GM23338 (cell line): ENCODE results near the gene PLD1.

ENCODE experiments used
- CREB1 ChIP-seq: fragments of 250-450 bp; sonication (Bioruptor Pico); IDR thresholded peaks from 2 replicates; pipeline ENCODE4 v1.5.0; 2020; ENCODE audit warnings: low read depth, mild to moderate bottlenecking, moderate library complexity
- CTCF ChIP-seq, 2 experiments: fragments of 200-600 bp in 1 of 2; sonication (generic) in 1 of 2; conservative IDR thresholded peaks; 2 replicates each; pipeline versions ENCODE4 v1.5.1 to v1.6.1; 2016 to 2017; ENCODE audit warnings: antibody characterized with exemption in 2 of 2, low read depth in 2 of 2, mild to moderate bottlenecking in 2 of 2, moderate library complexity in 1 of 2
- ETS1 ChIP-seq: IDR thresholded peaks from 2 replicates; pipeline ENCODE4 v1.6.1; 2016; ENCODE audit warnings: antibody characterized with exemption
- EZH2 ChIP-seq: fragments of 200-600 bp; sonication (generic); IDR thresholded peaks from one replicate; pipeline ENCODE4 v1.8.0; 2017; ENCODE audit warnings: antibody characterized with exemption, mild to moderate bottlenecking, low read depth; ENCODE audit not compliant: unreplicated experiment
- EZH2phosphoT487 ChIP-seq: fragments of 200-600 bp; sonication (generic); IDR thresholded peaks from one replicate; pipeline ENCODE4 v1.8.1; 2018; ENCODE audit warnings: antibody characterized with exemption; ENCODE audit not compliant: unreplicated experiment
- JUNB ChIP-seq: IDR thresholded peaks from one replicate; pipeline ENCODE4 v1.6.1; 2016; ENCODE audit warnings: antibody characterized with exemption; ENCODE audit not compliant: unreplicated experiment
- NANOG ChIP-seq: IDR thresholded peaks from 2 replicates; pipeline ENCODE4 v1.6.1; 2016; ENCODE audit warnings: antibody characterized with exemption, borderline replicate concordance
- POLR2AphosphoS5 ChIP-seq: IDR thresholded peaks from 2 replicates; pipeline ENCODE4 v1.6.1; 2016; ENCODE audit warnings: antibody characterized with exemption, low read depth
- REST ChIP-seq: IDR thresholded peaks from one replicate; pipeline ENCODE4 v1.6.1; 2018; ENCODE audit warnings: antibody characterized with exemption; ENCODE audit not compliant: unreplicated experiment
- STAT1 ChIP-seq: IDR thresholded peaks from one replicate; pipeline ENCODE4 v1.6.1; 2016; ENCODE audit warnings: antibody characterized with exemption; ENCODE audit not compliant: unreplicated experiment
- ZNF114 ChIP-seq: fragments of 250-450 bp; sonication (Bioruptor Pico); IDR thresholded peaks from 2 replicates; pipeline ENCODE4 v1.5.0; 2020; ENCODE audit warnings: mild to moderate bottlenecking, moderate library complexity
- ZNF331 ChIP-seq: fragments of 250-450 bp; sonication (Bioruptor Pico); IDR thresholded peaks from 2 replicates; pipeline ENCODE4 v1.5.0; 2020; ENCODE audit warnings: low read depth, mild to moderate bottlenecking, moderate library complexity
- ZNF462 ChIP-seq: fragments of 250-450 bp; sonication (Bioruptor Pico); IDR thresholded peaks from 2 replicates; pipeline ENCODE4 v1.5.0; 2020; ENCODE audit warnings: mild to moderate bottlenecking, moderate library complexity

- TF ChIP-seq EZH2phosphoT487 (no peak), JUNB (no peak), POLR2AphosphoS5 (no peak), ZNF331 (CRISPR knock-in tag) (no peak), CTCF (conservative IDR thresholded peaks at IDR 0.05; ENCODE audit: low read depth in 2 of 2) (no peak), REST (no peak), ZNF114 (CRISPR knock-in tag) (no peak), EZH2 (no peak), CREB1 (CRISPR knock-in tag) (no peak), NANOG (no peak), ETS1 (no peak), STAT1 (no peak), ZNF462 (CRISPR knock-in tag) (no peak)
Observed at GRCh38 chr3:171586274-171586673, 224.0 kb downstream of the PLD1 start.
